ENCODE measurements around the gene ATP11C.

The ATP11C gene

GRCh38 chrX:139816204-139816603 is 116.6 kb downstream of the ATP11C start:
- Histone ChIP-seq H3K4me1 (ENCODE audit: low read depth, poor library complexity, severe bottlenecking) (no peaks in the 10 kb centered on the region), H3K79me2 (ENCODE audit: insufficient read depth, low read depth) (no peaks in the 10 kb centered on the region), H3K27me3 (ENCODE audit: insufficient read depth, low read depth) (no peaks in the 10 kb centered on the region), H3K36me3 (ENCODE audit: insufficient read depth) (no peaks in the 10 kb centered on the region), H4K20me1 (ENCODE audit: insufficient read depth) (no peaks in the 10 kb centered on the region), H3K27ac (no peak overlapping the region), H2AFZ (ENCODE audit: low read depth) (no peak overlapping the region), H3K9ac (no peak overlapping the region), H3K4me2 (no peak overlapping the region), H3K4me3 (IDR thresholded peaks at IDR 0.05; ENCODE audit: insufficient read depth, low read depth, low read length) (no peak overlapping the region)
- TF ChIP-seq, protein P1, sequence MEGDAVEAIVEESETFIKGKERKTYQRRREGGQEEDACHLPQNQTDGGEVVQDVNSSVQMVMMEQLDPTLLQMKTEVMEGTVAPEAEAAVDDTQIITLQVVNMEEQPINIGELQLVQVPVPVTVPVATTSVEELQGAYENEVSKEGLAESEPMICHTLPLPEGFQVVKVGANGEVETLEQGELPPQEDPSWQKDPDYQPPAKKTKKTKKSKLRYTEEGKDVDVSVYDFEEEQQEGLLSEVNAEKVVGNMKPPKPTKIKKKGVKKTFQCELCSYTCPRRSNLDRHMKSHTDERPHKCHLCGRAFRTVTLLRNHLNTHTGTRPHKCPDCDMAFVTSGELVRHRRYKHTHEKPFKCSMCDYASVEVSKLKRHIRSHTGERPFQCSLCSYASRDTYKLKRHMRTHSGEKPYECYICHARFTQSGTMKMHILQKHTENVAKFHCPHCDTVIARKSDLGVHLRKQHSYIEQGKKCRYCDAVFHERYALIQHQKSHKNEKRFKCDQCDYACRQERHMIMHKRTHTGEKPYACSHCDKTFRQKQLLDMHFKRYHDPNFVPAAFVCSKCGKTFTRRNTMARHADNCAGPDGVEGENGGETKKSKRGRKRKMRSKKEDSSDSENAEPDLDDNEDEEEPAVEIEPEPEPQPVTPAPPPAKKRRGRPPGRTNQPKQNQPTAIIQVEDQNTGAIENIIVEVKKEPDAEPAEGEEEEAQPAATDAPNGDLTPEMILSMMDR (conservative IDR thresholded peaks at IDR 0.05; ENCODE audit: low read depth, low read length) = no peak

GRCh38 chrX:139815771-139816170 is 117.1 kb downstream of the ATP11C start:
- H3K79me2 ChIP-seq (ENCODE audit: insufficient read depth, low read depth) = no peaks in the 10 kb centered on the region
- no peak overlapping the region for H3K4me3 ChIP-seq (IDR thresholded peaks at IDR 0.05; ENCODE audit: insufficient read depth, low read depth, low read length)
- no peak overlapping the region for H3K27ac ChIP-seq
- H4K20me1 ChIP-seq (ENCODE audit: insufficient read depth) = no peaks in the 10 kb centered on the region
- no peaks in the 10 kb centered on the region for H3K36me3 ChIP-seq (ENCODE audit: insufficient read depth)
- TF ChIP-seq, protein P1 (conservative IDR thresholded peaks at IDR 0.05; ENCODE audit: low read depth, low read length) = no peak
- no peaks in the 10 kb centered on the region for H3K4me1 ChIP-seq (ENCODE audit: low read depth, poor library complexity, severe bottlenecking)
- H3K9ac ChIP-seq = no peak overlapping the region
- no peak overlapping the region for H2AFZ ChIP-seq (ENCODE audit: low read depth)
- H3K27me3 ChIP-seq (ENCODE audit: insufficient read depth, low read depth) = no peaks in the 10 kb centered on the region
- no peak overlapping the region for H3K4me2 ChIP-seq

DNA sequence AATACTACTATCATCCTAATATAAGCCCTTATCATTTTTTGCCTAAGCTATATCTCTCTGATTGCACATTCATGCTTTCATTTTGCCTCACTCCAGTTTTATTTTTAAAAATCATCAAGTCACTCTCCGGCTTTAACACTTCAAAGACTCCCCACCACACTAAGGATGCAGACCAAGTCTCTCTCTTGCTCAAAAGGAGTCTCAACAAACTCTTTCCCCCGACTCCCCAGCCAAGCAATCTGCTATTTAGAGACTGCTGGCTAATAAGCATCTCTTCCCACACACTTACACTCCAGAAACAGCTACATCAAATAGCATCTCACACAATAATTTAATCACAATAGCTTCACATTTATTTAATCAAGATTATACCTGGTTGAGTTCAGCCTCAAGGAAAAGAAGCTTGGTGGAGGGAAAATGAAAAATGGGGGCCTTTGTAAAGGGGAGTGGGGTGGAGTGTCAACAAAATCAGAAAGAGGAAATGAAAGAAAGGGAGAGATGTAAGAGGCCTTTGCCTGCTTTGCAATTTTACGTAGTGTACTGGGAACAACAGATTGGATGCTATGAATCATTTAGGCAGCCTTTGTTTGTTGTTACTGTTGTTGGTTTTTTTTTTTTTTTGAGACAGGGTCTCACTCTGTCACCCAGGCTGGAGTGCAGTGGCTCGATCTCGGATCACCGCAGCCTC is 120.8 kb downstream of the ATP11C start:
- no peaks in the 10 kb centered on the region for H3K36me3 ChIP-seq (ENCODE audit: insufficient read depth)
- no peak overlapping the region for H3K27ac ChIP-seq
- H2AFZ ChIP-seq (ENCODE audit: low read depth) = no peak overlapping the region
- TF ChIP-seq, protein P1 (conservative IDR thresholded peaks at IDR 0.05; ENCODE audit: low read depth, low read length) = no peak
- H3K4me3 ChIP-seq (IDR thresholded peaks at IDR 0.05; ENCODE audit: insufficient read depth, low read depth, low read length) = no peak overlapping the region
- H3K4me1 ChIP-seq (ENCODE audit: low read depth, poor library complexity, severe bottlenecking) = no peaks in the 10 kb centered on the region
- H3K9ac ChIP-seq = no peak overlapping the region
- H3K27me3 ChIP-seq (ENCODE audit: insufficient read depth, low read depth) = no peaks in the 10 kb centered on the region
- H4K20me1 ChIP-seq (ENCODE audit: insufficient read depth) = no peaks in the 10 kb centered on the region
- no peaks in the 10 kb centered on the region for H3K79me2 ChIP-seq (ENCODE audit: insufficient read depth, low read depth)
- no peak overlapping the region for H3K4me2 ChIP-seq

DNA sequence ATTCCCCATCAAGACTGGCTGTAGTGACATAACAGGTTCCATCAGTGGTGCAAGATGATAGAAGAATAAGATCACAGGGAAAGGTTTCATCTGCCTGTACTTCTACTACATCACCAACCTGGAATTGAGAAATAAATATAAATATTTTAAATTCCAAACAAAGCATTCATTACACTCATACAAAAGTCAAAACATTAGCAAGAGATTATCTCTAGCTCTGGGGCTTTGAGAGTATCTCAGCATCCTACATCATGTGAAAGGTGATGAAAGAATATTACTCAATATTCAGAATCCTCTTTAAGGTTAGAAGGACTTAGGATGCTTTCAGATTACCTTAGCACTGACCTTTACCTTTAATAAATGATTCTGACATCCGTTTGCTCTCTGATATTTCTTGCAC is 128.4 kb downstream of the ATP11C start:
- Histone ChIP-seq H2AFZ (ENCODE audit: low read depth) (no peak overlapping the region), H4K20me1 (ENCODE audit: insufficient read depth) (no peaks in the 10 kb centered on the region), H3K4me2 (no peak overlapping the region), H3K4me3 (IDR thresholded peaks at IDR 0.05; ENCODE audit: insufficient read depth, low read depth, low read length) (no peak overlapping the region), H3K4me1 (ENCODE audit: low read depth, poor library complexity, severe bottlenecking) (no peaks in the 10 kb centered on the region), H3K27me3 (ENCODE audit: insufficient read depth, low read depth) (no peaks in the 10 kb centered on the region), H3K79me2 (ENCODE audit: insufficient read depth, low read depth) (no peaks in the 10 kb centered on the region), H3K36me3 (ENCODE audit: insufficient read depth) (no peaks in the 10 kb centered on the region), H3K9ac (no peak overlapping the region), H3K27ac (no peak overlapping the region)
- TF ChIP-seq, protein P1 (conservative IDR thresholded peaks at IDR 0.05; ENCODE audit: low read depth, low read length) = no peak
